Esophagus muscularis mucosa (tissue), 4 donors: ENCODE data around the gene ELAC2. TPM values are rescaled to one million over a fixed set of nuclear protein-coding genes. Genes with fewer than 3 reads are reported as not detected.

Experiments used
- DNase-seq: peaks from one replicate; pipeline ENCODE4 v3.0.0-alpha.2; 2017; ENCODE audit errors: extremely low spot score
- H3K27ac ChIP-seq, 4 donors: fragments of 200-600 bp; sonication (generic); replicated peaks in 1 of 4; 1 replicate in 3 of 4; 2 replicates in 1 of 4; pipeline ENCODE4 v1.5.1; 2016 to 2019; ENCODE audit warnings: mild to moderate bottlenecking in 1 of 4
- H3K27me3 ChIP-seq, 4 donors: fragments of 200-600 bp; sonication (generic); one replicate each; pipeline versions ENCODE4 v1.5.1 to v1.6.0; 2016 to 2019
- H3K36me3 ChIP-seq, 4 donors: fragments of 200-600 bp; sonication (generic); one replicate each; pipeline ENCODE4 v1.5.1; 2016 to 2019
- H3K4me1 ChIP-seq, 4 donors: fragments of 200-600 bp; sonication (generic); one replicate each; pipeline ENCODE4 v1.5.1; 2016 to 2019
- H3K4me3 ChIP-seq, 4 donors: fragments of 200-600 bp; sonication (generic); 1 replicate in 2 of 4; 2 replicates in 2 of 4; pipeline ENCODE4 v1.5.1; 2016 to 2019; ENCODE audit warnings: mild to moderate bottlenecking in 4 of 4, moderate library complexity in 1 of 4
- H3K9me3 ChIP-seq, 4 donors: fragments of 200-600 bp; sonication (generic); 1 replicate in 3 of 4; 2 replicates in 1 of 4; pipeline ENCODE4 v1.5.1; 2016 to 2019
- EP300 ChIP-seq: sonication (generic); formaldehyde crosslinking; IDR thresholded peaks from one replicate; pipeline ENCODE4 v1.6.1; 2017; ENCODE audit warnings: antibody characterized with exemption
- POLR2A ChIP-seq: fragments of 450-650 bp; IDR thresholded peaks from one replicate; pipeline ENCODE4 v1.6.1; 2017; ENCODE audit warnings: antibody characterized with exemption, moderate library complexity, mild to moderate bottlenecking, low read depth
- POLR2AphosphoS5 ChIP-seq, 2 donors: sonication (generic); formaldehyde crosslinking; IDR thresholded peaks; one replicate each; pipeline ENCODE4 v1.6.1; 2017; ENCODE audit warnings: antibody characterized with exemption in 2 of 2
- WGBS: methylation state at CpG from one replicate; pipeline ENCODE4 v1.1.5; 2018; 5-methylcytosine and 5-hydroxymethylcytosine counted together
- intact Hi-C: fragments of 100-400 bp; cut with DNase I; formaldehyde crosslinking; loops from one replicate; pipeline ENCODE4 v1.15.1; 2023
- total RNA-seq, 4 donors: library from RNA; depleted of rRNA; stranded (reverse); fragments of >200 nt; gene quantifications; one replicate each; pipeline versions ENCODE4 v1.1.0 to v1.2.1, GENCODE V29; 2016
- TF ChIP-seq, protein P1 (sequence below), 3 experiments: fragments of 200-600 bp in 2 of 3; fragments of 450-650 bp in 1 of 3; sonication (generic) in 2 of 3; IDR thresholded peaks; one replicate each; pipeline ENCODE4 v1.5.1; 2017 to 2019; ENCODE audit warnings: antibody characterized with exemption in 3 of 3, mild to moderate bottlenecking in 2 of 3, moderate library complexity in 1 of 3

Gene ELAC2
- total RNA-seq, 4 donors from 2014 or later, result 55.5 to 94.7 (median 90.1) TPM

DNA sequence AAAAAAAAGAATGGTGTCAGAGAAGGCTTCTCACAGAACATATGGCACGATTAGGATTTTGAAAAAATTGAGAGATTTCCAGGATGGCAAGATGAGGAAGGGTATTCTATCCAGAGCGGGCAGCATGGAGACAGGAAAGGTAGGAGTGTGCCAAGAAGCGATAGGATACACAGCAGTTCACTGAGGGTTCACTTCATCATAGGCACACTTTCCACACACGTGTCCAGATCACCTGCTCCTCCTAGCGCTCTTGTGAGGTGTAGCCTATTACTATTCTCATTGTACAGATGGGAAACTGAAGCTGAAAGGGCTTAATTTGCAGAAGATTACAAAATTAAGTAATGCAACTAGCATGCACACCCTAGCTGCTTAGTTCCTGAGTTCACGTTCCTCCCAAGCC, 6.2 kb upstream of the ELAC2 start:
- Histone ChIP-seq H3K4me3 (no peak overlapping the region), H3K36me3 (no peaks in the 10 kb centered on the region), H3K27ac (no peak overlapping the region), H3K9me3 (no peaks in the 10 kb centered on the region), H3K27me3 (peaks cover 0 to 9% (median 0%) of the 10 kb centered on the region in 4 donors), H3K4me1 (peaks cover 0 to 9% (median 8%) of the 10 kb centered on the region in 4 donors)
- no peak for DNase-seq
- 77% methylated on average over 6 of the region's 6 CpGs for WGBS
- intact Hi-C loops, result no loop called here
- TF ChIP-seq EP300, result no peak
- TF ChIP-seq POLR2A, result no peak
- TF ChIP-seq POLR2AphosphoS5 (IDR thresholded peaks at IDR 0.05), result no peak
- TF ChIP-seq, protein P1, sequence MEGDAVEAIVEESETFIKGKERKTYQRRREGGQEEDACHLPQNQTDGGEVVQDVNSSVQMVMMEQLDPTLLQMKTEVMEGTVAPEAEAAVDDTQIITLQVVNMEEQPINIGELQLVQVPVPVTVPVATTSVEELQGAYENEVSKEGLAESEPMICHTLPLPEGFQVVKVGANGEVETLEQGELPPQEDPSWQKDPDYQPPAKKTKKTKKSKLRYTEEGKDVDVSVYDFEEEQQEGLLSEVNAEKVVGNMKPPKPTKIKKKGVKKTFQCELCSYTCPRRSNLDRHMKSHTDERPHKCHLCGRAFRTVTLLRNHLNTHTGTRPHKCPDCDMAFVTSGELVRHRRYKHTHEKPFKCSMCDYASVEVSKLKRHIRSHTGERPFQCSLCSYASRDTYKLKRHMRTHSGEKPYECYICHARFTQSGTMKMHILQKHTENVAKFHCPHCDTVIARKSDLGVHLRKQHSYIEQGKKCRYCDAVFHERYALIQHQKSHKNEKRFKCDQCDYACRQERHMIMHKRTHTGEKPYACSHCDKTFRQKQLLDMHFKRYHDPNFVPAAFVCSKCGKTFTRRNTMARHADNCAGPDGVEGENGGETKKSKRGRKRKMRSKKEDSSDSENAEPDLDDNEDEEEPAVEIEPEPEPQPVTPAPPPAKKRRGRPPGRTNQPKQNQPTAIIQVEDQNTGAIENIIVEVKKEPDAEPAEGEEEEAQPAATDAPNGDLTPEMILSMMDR (IDR thresholded peaks at IDR 0.05), result no peak

DNA sequence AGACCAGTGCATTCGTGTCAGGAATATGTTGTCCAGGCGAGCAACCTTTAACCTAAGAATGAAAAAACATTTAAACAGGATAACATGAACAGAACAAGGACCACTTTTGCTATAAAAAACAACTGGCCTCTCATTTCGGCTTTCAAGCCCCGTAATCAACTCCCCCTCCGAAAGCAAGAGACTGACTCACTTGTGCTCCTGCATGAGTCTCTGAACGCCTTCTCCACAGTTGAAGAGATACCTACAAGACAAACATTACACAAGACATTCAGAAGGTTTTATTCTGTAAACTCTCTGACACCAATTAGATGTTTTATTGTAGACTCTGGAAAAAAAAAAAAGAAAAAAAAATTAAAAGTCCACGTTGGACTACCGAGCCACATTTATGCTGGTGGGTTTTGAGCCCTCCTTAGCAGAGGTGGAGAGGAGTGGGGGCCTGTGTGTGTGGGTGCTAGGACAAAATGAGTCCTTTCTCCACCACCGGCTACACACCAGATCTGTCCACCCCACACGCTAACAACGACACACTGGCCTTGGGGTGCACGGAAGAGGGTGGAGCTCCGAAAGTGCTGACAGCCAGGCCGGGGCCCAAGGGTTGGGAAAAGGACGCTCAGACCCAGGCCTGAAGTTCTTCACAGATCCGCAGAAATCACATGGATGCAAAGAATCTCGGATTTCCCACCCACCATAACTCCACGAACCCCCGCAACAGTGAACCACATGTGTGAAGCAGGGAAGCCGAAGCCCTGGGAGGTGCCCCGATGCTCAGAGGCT, 759 bp downstream of the ELAC2 start:
- no peaks in the 10 kb centered on the region for H3K27me3 ChIP-seq
- TF ChIP-seq POLR2AphosphoS5 (IDR thresholded peaks at IDR 0.05), result no peak
- peak overlapping the region; percentile 78 to 90 (median 86) for H3K27ac ChIP-seq
- WGBS, result 22% methylated on average over 18 of the region's 21 CpGs
- no peaks in the 10 kb centered on the region for H3K9me3 ChIP-seq
- intact Hi-C loops, result loop anchor here (10.0 kb wide), 1 partner anchor 992 kb away; the partner anchor contains the start of gene MAP2K4
- H3K4me1 ChIP-seq, result peaks cover 6 to 27% (median 22%) of the 10 kb centered on the region in 4 donors
- peaks cover 36 to 45% (median 44%) of the 10 kb centered on the region in 4 donors for H3K36me3 ChIP-seq
- peak overlapping the region; percentile 82 to 99 (median 90) for H3K4me3 ChIP-seq
- no peak for DNase-seq

DNA sequence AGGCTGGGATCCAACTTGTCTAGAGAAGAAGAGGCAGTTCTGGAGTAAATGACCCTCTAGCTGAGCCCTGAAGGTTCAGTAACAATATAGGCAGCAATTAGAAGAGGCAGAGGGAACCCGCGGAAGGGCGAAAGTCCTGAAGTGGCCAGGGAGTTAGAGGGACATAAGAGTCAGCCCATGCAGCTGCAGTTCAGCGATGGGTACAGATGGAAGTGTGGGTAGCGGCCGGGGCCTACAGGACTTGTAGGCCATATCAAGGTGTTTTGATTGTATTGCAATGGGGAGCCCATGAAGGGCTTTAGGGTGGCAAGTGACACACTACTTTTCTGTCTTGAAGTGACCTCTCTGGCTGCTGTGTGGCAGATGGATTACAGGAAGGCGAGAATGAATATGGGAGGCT, 3.0 kb downstream of the ELAC2 start:
- intact Hi-C loops, result loop anchor here (10.0 kb wide), 1 partner anchor 990 kb away; the partner anchor contains the start of gene MAP2K4

DNA sequence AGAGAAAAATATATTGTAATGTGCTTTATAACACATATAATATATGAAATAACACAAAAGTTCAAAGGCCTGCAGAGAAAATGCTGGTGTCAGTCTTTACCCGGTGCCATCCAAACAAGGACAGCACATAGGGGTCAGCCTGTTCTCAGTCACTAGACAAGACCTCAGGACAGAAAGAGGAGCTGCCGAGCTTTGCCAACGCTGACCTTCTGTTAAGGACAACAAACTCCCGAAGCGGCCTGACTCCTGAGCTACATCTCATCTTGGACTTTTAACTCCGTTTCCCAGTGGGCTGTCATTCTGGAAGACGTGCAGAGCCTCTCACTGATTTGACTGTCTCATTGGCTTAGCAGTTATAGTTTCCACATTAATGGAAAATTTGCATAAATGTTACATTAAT, 6.9 kb downstream of the ELAC2 start:
- 83% methylated on average over 7 of the region's 7 CpGs for WGBS
- intact Hi-C loops, result loop anchor here (10.0 kb wide), 1 partner anchor 986 kb away; the partner anchor contains the start of gene MAP2K4

More for the DNA sequence above, 3.0 kb downstream of the ELAC2 start:
- Histone ChIP-seq H3K27me3 (no peaks in the 10 kb centered on the region), H3K9me3 (no peaks in the 10 kb centered on the region), H3K36me3 (peaks cover 58 to 67% (median 66%) of the 10 kb centered on the region in 4 donors), H3K4me1 (peaks cover 6 to 27% (median 22%) of the 10 kb centered on the region in 4 donors), H3K27ac (no peak overlapping the region), H3K4me3 (no peak overlapping the region)
- no peak for DNase-seq
- WGBS, result 90% methylated on average over 7 of the region's 7 CpGs
- TF ChIP-seq, protein P1 (IDR thresholded peaks at IDR 0.05), result no peak
- TF ChIP-seq EP300, result no peak
- no peak for TF ChIP-seq POLR2A
- no peak for TF ChIP-seq POLR2AphosphoS5 (IDR thresholded peaks at IDR 0.05)

DNA sequence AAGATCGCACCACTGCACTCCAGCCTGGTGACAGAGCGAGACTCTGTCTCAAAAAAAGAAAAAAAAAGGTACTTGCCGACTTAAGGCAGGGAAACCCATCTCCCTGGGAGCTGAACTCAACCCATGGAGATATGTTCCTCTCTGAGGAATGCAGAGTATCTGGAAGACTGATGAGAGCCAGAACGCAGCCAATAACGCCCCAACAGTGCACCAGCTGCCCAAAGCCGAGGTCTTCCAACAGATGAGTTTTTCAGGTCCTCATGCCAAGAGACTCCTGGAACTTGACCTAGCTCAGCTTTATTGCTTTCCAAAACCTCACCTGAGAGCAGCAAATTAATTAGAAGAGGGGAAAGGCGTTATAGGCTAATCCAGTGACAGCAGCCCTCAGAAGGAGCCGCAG, 9.4 kb downstream of the ELAC2 start:
- Histone ChIP-seq H3K4me3 (no peak overlapping the region), H3K9me3 (no peaks in the 10 kb centered on the region), H3K36me3 (peaks cover 66 to 99% (median 96%) of the 10 kb centered on the region in 4 donors), H3K4me1 (peaks cover 0 to 1% (median 0%) of the 10 kb centered on the region in 4 donors), H3K27ac (no peak overlapping the region), H3K27me3 (no peaks in the 10 kb centered on the region)
- DNase-seq, result no peak
- WGBS, result 98% methylated on average over 6 of the region's 8 CpGs
- no peak for TF ChIP-seq POLR2A
- TF ChIP-seq, protein P1 (IDR thresholded peaks at IDR 0.05), result no peak
- TF ChIP-seq EP300, result no peak
- no peak for TF ChIP-seq POLR2AphosphoS5 (IDR thresholded peaks at IDR 0.05)
- intact Hi-C loops, result loop anchor here (10.0 kb wide), 2 partner anchors 244 to 754 kb away; no protein-coding TSS in a partner anchor

More for the DNA sequence above, 6.9 kb downstream of the ELAC2 start:
- no peak for DNase-seq
- H3K4me1 ChIP-seq, result peaks cover 0 to 6% (median 5%) of the 10 kb centered on the region in 4 donors
- no peak overlapping the region for H3K27ac ChIP-seq
- no peak overlapping the region for H3K4me3 ChIP-seq
- peaks cover 73 to 99% (median 94%) of the 10 kb centered on the region in 4 donors for H3K36me3 ChIP-seq
- no peaks in the 10 kb centered on the region for H3K27me3 ChIP-seq
- no peaks in the 10 kb centered on the region for H3K9me3 ChIP-seq
- TF ChIP-seq, protein P1 (IDR thresholded peaks at IDR 0.05), result no peak
- TF ChIP-seq EP300 (no peak), POLR2A (no peak), POLR2AphosphoS5 (IDR thresholded peaks at IDR 0.05) (no peak)
